Germinal center (tissue), 1 donor: ENCODE measurements around the gene FALEC.
A peak's percentile ranks its signal among the peaks of the same experiment; 100 is the strongest.

Experiments
- DNase-seq: peaks from one replicate; pipeline ENCODE4 v3.0.0; 2012; ENCODE audit warnings: mixed read lengths, low spot score

Gene FALEC

GRCh38 chr1:150515328-150516049 is at the start of gene FALEC:
FALEC (plus strand) TSS chr1:150515752.
- peak; percentile 98 for DNase-seq

GRCh38 chr1:150466964-150467363 is 48.6 kb upstream of the FALEC start:
- no peak for DNase-seq

GRCh38 chr1:150469291-150469690 is 46.3 kb upstream of the FALEC start:
- DNase-seq = no peak

- no peak for DNase-seq
Measured at GRCh38 chr1:150472601-150473200, 42.9 kb upstream of the FALEC start.

GRCh38 chr1:150473659-150474058 is 41.9 kb upstream of the FALEC start:
- no peak for DNase-seq

GRCh38 chr1:150474869-150475268 is 40.7 kb upstream of the FALEC start:
- DNase-seq = no peak

- no peak for DNase-seq
Measured at GRCh38 chr1:150476754-150477153, 38.8 kb upstream of the FALEC start.

GRCh38 chr1:150477320-150477719 is 38.2 kb upstream of the FALEC start:
- no peak for DNase-seq

GRCh38 chr1:150477733-150478132 is 37.8 kb upstream of the FALEC start:
- DNase-seq = no peak

GRCh38 chr1:150479370-150479769 is 36.2 kb upstream of the FALEC start:
- DNase-seq = no peak

- no peak for DNase-seq
Measured at GRCh38 chr1:150479927-150480352, 35.6 kb upstream of the FALEC start.

GRCh38 chr1:150484431-150484830 is 31.1 kb upstream of the FALEC start:
- no peak for DNase-seq

- DNase-seq = no peak
Measured at GRCh38 chr1:150484861-150485260, 30.7 kb upstream of the FALEC start.

- DNase-seq = peak; percentile 97
Measured at GRCh38 chr1:150486966-150487762, 28.4 kb upstream of the FALEC start, which contains the start of gene TARS2. TARS2 (plus strand) TSS chr1:150487419; CDS start chr1:150487451, 32 bp downstream.

GRCh38 chr1:150487763-150488115 is 27.8 kb upstream of the FALEC start:
- no peak for DNase-seq

- no peak for DNase-seq
Measured at GRCh38 chr1:150493175-150493574, 22.4 kb upstream of the FALEC start.

GRCh38 chr1:150498342-150498741 is 17.2 kb upstream of the FALEC start:
- no peak for DNase-seq

- no peak for DNase-seq
Measured at GRCh38 chr1:150505431-150505830, 10.1 kb upstream of the FALEC start.

- no peak for DNase-seq
Measured at GRCh38 chr1:150507912-150508864, 7.4 kb upstream of the FALEC start, which contains the start of gene ECM1. ECM1 (plus strand) TSS chr1:150508109; CDS start chr1:150508210, 101 bp downstream.

- no peak for DNase-seq
Measured at GRCh38 chr1:150508982-150509381, 6.6 kb upstream of the FALEC start.

GRCh38 chr1:150511551-150511950 is 4.0 kb upstream of the FALEC start:
- no peak for DNase-seq
